ELF-1 (cell line): ENCODE data around the gene ITPR3.

Experiments used
- DNase-seq: peaks from one replicate; pipeline ENCODE4 v3.0.0-alpha.2; 2016; ENCODE audit warnings: low read depth, low spot score

The ITPR3 gene

GRCh38 chr6:33620856-33621710 lies at the start of gene ITPR3:
TSS of gene ITPR3 (plus strand) at chr6:33621322. CDS start at chr6:33621603, 281 bp downstream.
- DNase-seq: no peak

- DNase-seq: no peak
Measured at GRCh38 chr6:33571637-33572316, 49.3 kb upstream of the ITPR3 start.

- DNase-seq: no peak
Measured at GRCh38 chr6:33575211-33575610, 45.9 kb upstream of the ITPR3 start.

- no peak for DNase-seq
Measured at GRCh38 chr6:33576668-33577067, 44.5 kb upstream of the ITPR3 start.

- no peak for DNase-seq
Measured at GRCh38 chr6:33577106-33577535, 44.0 kb upstream of the ITPR3 start.

GRCh38 chr6:33577718-33578117 lies 43.4 kb upstream of the ITPR3 start:
- no peak for DNase-seq

GRCh38 chr6:33578164-33578563 lies 43.0 kb upstream of the ITPR3 start:
- DNase-seq: no peak

- DNase-seq: no peak
Measured at GRCh38 chr6:33578588-33579011, 42.5 kb upstream of the ITPR3 start.

- DNase-seq: peak; percentile 95
Measured at GRCh38 chr6:33579828-33580714, 41.1 kb upstream of the ITPR3 start, which contains the start of gene BAK1. TSS of gene BAK1 (minus strand) at chr6:33580276. CDS start at chr6:33577604, 2,672 bp downstream.

GRCh38 chr6:33581186-33581585 lies 39.9 kb upstream of the ITPR3 start:
- DNase-seq: no peak

GRCh38 chr6:33583591-33584155 lies 37.4 kb upstream of the ITPR3 start:
- DNase-seq: peak; percentile 55

GRCh38 chr6:33584700-33585402 lies 36.3 kb upstream of the ITPR3 start:
- DNase-seq: no peak

GRCh38 chr6:33585403-33586107 lies 35.6 kb upstream of the ITPR3 start:
- DNase-seq: peak; percentile 89

- DNase-seq: no peak
Measured at GRCh38 chr6:33586108-33586640, 34.9 kb upstream of the ITPR3 start.

GRCh38 chr6:33587529-33587928 lies 33.6 kb upstream of the ITPR3 start:
- DNase-seq: no peak

GRCh38 chr6:33588894-33589293 lies 32.2 kb upstream of the ITPR3 start:
- no peak for DNase-seq

GRCh38 chr6:33589392-33589730 lies 31.8 kb upstream of the ITPR3 start:
- DNase-seq: no peak

GRCh38 chr6:33589731-33590530 lies 31.2 kb upstream of the ITPR3 start:
- peak; percentile 82 for DNase-seq

GRCh38 chr6:33590531-33591198 lies 30.5 kb upstream of the ITPR3 start:
- peak; percentile 67 for DNase-seq
